ENCODE results near the gene SMCHD1. TPM values are rescaled to one million over a fixed set of nuclear protein-coding genes. Genes with fewer than 3 reads are reported as not detected.
"Not testable (repeated sequence)": the region's sequence is repeated elsewhere in the genome, so short reads cannot be mapped to it uniquely, and the experiment has no call there.

Gene SMCHD1
- total RNA-seq, 1 experiment from 2014 or later = 16.2 TPM

DNA sequence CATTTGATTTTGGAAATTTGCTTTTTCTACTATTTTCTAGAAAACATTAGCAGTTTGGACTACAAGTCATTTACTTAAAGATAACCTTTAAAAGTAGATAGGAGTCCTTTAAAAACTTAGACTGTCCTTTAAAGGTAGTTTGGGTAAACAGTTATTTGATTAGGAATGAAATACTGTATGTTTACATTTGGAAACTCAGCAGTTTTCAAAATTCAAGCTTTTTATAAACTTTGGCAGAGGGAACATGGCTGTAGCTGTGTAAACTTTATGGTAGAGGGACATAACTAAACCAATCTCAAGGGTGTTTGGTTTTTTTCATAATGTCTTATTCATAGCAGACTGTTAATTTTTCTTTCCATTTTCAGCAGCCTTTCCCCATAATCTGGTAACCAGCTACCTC is 90.7 kb downstream of the SMCHD1 start:
- Histone ChIP-seq H3K4me3 (no peak overlapping the region), H3K36me3 (peaks cover 74% of the 10 kb centered on the region), H3K9me3 (no peaks in the 10 kb centered on the region), H3K27me3 (no peaks in the 10 kb centered on the region)
- DNase-seq = no peak

DNA sequence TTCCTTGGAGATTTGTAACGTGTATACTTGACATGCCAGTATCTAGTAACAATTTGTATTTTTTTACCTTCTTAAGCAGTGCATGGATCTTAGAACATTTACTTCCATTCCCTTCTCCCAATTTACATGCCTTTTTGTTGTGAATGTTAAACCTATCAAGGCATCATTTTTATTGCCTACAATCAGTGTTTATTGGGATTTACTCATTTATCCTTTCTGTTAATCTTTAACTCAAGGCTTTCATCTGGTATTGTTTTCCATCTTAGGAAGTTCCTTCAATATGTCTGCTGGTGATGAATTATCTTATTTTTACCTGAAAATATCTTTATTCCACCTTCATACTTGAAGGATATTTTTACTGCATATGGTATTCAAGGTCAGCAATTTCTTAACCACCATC is 102.8 kb downstream of the SMCHD1 start:
- no peak overlapping the region for H3K4me3 ChIP-seq
- H3K9me3 ChIP-seq = no peaks in the 10 kb centered on the region
- H3K27me3 ChIP-seq = no peaks in the 10 kb centered on the region
- DNase-seq = no peak
- peaks cover 38% of the 10 kb centered on the region for H3K36me3 ChIP-seq

DNA sequence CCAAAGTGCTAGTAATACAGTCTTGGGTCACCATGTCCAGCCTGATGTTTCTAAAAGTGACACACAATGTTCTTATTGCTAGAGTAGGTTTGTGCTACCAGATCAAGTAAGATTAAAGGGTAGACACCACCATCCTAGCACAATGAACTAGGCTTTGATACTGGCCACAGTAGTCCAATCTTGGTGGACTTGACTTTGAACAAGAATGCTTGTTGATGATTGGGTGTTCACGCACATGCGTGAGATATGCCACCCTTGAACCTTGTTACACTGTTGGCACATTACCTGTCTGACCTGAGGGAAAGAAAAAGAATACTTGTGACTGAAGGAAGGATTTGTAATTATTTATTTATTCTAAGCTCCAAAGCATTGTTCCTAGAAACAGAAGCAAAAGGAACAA is 119.1 kb downstream of the SMCHD1 start:
- Histone ChIP-seq H3K4me3 (no peak overlapping the region), H3K36me3 (peaks cover 78% of the 10 kb centered on the region), H3K27me3 (no peaks in the 10 kb centered on the region), H3K9me3 (no peaks in the 10 kb centered on the region)
- no peak for DNase-seq

DNA sequence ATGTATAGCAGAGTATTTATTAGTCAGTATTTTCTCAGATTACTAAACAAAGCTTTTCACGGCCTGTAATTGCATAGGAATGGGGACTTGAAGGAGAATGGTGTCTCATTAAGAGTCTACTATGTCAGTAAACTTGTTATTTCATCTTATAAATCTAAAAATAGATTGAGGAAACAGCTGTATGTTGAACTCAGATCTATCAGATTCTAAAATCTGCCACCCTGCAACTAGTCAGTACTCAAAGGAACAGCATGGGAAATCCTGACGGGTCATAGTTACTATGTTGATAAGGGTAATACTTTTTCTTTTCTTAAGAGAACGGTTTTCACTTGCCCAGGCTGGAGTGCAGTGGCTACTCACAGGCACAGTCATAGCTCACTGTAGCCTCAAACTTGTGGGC is 121.1 kb downstream of the SMCHD1 start:
- no peaks in the 10 kb centered on the region for H3K27me3 ChIP-seq
- no peak for DNase-seq
- H3K9me3 ChIP-seq = no peaks in the 10 kb centered on the region
- H3K4me3 ChIP-seq = no peak overlapping the region
- peaks cover 68% of the 10 kb centered on the region for H3K36me3 ChIP-seq

DNA sequence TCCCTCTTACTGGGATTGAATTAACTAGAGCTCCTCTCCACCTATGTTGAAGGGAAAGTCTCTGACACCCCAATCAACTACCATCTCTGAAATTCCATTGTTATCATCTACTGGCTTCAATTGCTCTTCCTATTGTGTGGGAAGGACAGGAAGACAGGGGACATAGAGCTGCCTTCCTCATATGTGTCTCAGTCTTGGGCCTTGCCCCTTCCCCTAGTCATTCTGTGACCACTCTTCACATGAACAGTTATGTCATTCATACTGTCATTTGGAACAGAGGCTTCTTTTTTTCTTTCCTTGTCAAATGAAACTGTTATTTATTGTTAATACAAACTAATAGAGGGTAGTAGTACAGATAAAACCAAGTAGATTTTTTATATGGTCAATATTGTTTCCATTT is 121.7 kb downstream of the SMCHD1 start:
- DNase-seq = no peak
- H3K4me3 ChIP-seq = no peak overlapping the region
- H3K36me3 ChIP-seq = peaks cover 63% of the 10 kb centered on the region
- H3K9me3 ChIP-seq = no peaks in the 10 kb centered on the region
- H3K27me3 ChIP-seq = no peaks in the 10 kb centered on the region

DNA sequence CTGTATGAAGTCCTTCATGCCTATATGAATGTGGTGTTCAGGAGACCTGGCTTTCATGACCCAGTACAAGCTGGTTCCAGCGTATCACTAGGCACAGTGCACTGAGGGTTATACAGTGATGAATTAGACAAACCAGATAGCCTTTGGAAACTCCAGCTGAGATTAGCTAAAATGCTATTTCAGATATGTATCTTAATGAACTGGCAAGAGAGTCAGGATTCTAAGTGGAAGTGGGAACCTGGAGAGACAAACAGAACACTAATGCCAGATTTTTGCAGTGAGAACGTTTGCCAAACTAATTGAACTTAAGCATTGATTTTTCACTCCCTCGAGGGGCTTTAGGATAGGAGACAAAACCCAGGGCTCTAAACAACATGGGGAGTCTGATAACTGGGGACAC is 125.2 kb downstream of the SMCHD1 start:
- no peak overlapping the region for H3K4me3 ChIP-seq
- H3K9me3 ChIP-seq = no peaks in the 10 kb centered on the region
- H3K36me3 ChIP-seq = peaks cover 55% of the 10 kb centered on the region
- H3K27me3 ChIP-seq = no peaks in the 10 kb centered on the region
- no peak for DNase-seq

DNA sequence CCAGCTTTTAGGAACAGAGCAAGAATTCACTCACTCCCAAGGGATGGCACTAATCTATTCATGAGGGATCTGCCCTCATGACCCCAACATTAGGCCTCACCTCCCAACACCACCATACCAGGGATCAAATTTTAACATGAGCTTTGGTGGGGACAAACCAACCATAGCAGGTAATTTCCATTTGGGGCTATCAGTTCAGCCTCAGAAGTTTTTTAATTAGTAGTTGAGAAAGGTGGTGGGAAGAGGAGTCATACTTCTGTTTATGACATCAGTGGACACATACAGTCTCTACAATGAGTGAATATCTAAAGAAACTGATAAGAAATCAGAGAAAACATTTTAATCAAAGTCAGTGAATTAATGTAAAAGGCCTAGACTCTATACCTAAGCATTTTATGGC is 131.7 kb downstream of the SMCHD1 start:
- no peaks in the 10 kb centered on the region for H3K9me3 ChIP-seq
- H3K27me3 ChIP-seq = no peaks in the 10 kb centered on the region
- H3K4me3 ChIP-seq = no peak overlapping the region
- peaks cover 47% of the 10 kb centered on the region for H3K36me3 ChIP-seq
- no peak for DNase-seq

DNA sequence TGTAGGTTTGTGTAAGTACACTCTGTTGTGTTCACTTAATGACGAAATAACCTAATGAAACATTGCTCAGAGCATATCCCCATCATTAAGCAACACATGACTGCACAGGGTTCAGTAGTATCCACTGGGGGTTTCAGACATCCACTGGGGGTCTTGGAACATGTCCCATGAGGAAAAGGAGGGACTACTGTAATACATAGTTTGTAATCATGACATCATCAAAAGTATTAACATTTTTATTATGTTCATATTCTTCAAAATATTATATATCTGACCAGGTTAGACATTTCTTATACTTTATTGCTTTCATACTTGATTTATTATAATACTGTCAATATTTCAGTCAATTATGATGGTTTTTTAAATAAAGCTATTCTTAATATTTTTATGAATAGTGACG is 136.9 kb downstream of the SMCHD1 start:
- no peak for DNase-seq
- Histone ChIP-seq H3K27me3 (no peaks in the 10 kb centered on the region), H3K36me3 (peaks cover 41% of the 10 kb centered on the region)

DNA sequence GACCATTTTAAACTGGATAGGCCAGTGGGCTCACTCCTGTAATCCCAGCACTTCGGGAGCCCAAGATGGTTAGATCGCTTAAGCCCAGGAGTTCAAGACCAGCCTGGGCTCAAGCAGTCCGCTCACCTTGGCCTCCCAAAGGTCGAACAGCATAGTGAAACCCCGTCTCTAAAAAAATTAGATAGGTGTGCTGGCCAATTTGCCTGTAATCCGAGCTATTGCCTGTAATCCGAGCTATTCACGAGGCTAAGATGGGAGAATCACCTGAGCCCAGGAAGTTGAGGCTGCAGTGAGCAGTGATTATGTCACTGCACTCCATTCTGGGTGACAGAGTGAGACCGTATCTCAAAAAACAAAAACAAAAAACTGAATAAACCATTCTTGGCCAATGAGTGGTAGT is 138.6 kb downstream of the SMCHD1 start:
- Histone ChIP-seq H3K36me3 (peaks cover 37% of the 10 kb centered on the region), H3K4me3 (no peak overlapping the region)

More for the DNA sequence above, 136.9 kb downstream of the SMCHD1 start:
- H3K4me3 ChIP-seq = no peak overlapping the region
- no peaks in the 10 kb centered on the region for H3K9me3 ChIP-seq

DNA sequence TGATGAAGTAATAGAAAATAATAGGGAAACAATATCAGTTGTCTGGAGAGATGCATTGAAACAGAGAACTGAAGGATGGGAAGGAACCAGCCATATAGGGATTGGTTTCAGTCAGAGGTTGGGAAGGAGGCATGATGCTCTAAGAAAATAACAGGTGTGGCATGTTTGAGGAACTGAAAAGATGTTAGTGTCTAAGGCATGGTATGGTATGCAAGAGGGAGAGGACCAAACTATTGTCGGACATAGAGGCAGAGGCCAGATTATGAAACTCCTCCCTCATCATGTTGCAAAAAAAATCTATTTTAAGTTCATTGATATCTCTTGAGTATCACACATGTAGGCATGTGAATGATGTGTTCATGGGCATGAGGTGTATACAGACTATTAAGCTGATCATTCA is 142.4 kb downstream of the SMCHD1 start:
- Histone ChIP-seq H3K36me3 (peaks cover 40% of the 10 kb centered on the region), H3K4me3 (no peak overlapping the region)

More for the DNA sequence above, 138.6 kb downstream of the SMCHD1 start:
- H3K9me3 ChIP-seq = no peaks in the 10 kb centered on the region
- H3K27me3 ChIP-seq = no peaks in the 10 kb centered on the region
- no peak for DNase-seq

DNA sequence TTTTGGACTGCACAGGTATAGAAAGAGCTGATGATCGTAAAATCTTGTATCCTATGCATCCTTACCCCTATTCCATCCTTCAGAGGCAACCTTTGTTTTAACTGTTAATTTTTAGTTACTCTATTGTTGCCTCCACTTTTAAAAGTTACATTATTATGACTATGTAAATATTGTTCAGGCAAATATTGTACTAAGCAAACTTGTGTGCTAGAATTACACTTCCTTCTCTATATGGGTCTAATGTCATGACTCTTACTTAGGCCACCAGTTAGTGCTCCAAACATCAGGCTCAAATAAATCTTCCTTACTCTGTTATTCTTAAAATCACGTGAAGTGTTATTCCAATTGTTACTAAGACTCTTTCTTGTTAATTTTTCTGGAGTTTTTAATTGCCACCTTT is 143.8 kb downstream of the SMCHD1 start:
- Histone ChIP-seq H3K4me3 (no peak overlapping the region), H3K27me3 (no peaks in the 10 kb centered on the region), H3K36me3 (peaks cover 49% of the 10 kb centered on the region), H3K9me3 (no peaks in the 10 kb centered on the region)
- no peak for DNase-seq

More for the DNA sequence above, 142.4 kb downstream of the SMCHD1 start:
- no peaks in the 10 kb centered on the region for H3K27me3 ChIP-seq
- H3K9me3 ChIP-seq = no peaks in the 10 kb centered on the region
- DNase-seq = no peak

DNA sequence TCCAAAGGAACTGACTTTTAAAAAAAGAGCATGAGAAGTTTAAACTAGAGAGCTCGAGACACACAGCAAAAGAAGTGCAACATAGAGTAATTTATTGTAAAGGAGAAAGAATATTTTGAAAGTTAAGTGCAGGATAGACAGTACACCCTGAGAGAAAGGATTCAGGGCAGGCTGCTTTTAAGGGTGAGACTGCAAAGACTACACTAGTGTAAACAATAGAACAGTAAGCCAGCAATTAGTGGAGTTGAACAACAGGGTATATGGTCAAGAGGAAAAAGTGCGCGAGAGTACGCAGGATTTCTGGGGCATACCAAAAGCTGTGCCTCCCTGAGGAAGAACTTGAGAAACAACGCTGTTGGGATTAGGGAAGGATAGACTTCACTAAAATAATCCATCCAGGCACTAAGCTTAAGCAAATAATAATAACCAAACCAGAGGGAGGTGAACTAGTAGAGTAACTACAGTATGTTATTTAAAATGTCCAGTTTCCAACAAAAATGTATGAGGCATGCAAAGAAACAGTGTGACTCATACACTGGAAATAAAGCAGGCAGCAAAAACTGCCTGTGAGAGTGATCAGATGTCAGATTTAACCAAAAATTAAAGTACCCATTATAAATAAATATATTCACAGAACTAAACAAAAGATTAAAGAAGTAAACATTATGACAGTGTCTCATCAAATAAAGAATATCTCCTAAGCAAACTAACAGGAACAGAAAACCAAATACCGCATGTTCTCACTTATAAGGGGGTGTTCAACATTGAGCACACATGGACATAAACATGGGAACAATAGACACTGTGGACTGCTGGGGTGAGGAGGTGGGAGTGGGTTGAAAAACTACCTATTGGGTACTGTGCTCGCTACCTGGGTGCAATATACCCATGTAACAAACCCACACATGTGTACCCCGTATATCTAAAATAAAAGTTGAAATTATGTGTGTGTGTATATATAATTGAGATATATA is 150.7 kb downstream of the SMCHD1 start:
- Histone ChIP-seq H3K4me3 (no peak overlapping the region), H3K9me3 (peaks cover 5% of the 10 kb centered on the region), H3K36me3 (peaks cover 28% of the 10 kb centered on the region), H3K27me3 (no peaks in the 10 kb centered on the region)
- DNase-seq = no peak

DNA sequence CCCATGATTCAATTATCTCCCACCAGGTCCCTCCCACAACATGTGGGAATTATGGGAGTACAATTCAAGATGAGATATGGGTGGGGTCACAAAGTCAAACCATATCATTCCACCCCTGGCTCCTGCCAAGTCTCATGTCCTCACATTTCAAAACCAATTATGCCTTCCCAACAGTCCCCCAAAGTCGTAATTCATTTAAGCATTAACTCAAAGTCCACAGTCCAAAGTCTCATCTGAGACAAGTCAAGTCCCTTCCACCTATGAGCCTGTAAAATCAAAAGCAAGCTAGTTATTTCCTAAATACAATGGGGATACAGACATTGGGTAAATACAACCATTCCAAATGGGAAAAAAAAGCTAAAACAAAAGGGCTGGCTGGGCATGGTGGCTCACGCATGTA is 153.1 kb downstream of the SMCHD1 start:
- peaks cover 19% of the 10 kb centered on the region for H3K36me3 ChIP-seq
- not testable (repeated sequence) for DNase-seq, H3K4me3 ChIP-seq, H3K9me3 ChIP-seq, H3K27me3 ChIP-seq

DNA sequence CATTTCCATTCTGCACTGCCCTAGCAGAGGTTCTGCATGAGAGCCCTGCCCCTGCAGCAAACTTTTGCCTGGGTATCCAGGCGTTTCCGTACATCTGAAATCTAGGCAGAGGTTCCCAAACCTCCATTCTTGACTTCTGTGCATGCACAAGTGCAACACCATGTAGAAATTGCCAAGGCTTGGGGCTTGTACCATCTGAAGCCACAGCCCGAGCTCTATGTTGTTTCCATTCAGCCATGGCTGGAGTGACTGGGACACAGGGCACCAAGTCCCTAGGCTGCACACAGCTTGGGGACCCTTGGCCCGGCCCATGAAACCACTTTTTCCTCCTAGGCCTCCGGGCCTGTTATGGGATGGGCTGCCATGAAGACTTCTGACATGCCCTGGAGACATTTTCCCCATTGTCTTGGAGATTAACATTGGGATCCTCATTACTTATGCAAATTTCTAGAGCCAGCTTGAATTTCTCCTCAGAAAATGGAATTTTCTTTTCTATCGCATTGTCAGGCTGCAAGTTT is 154.2 kb downstream of the SMCHD1 start:
- H3K27me3 ChIP-seq, H3K9me3 ChIP-seq, H3K4me3 ChIP-seq, DNase-seq: not testable (repeated sequence)
- peaks cover 10% of the 10 kb centered on the region for H3K36me3 ChIP-seq

DNA sequence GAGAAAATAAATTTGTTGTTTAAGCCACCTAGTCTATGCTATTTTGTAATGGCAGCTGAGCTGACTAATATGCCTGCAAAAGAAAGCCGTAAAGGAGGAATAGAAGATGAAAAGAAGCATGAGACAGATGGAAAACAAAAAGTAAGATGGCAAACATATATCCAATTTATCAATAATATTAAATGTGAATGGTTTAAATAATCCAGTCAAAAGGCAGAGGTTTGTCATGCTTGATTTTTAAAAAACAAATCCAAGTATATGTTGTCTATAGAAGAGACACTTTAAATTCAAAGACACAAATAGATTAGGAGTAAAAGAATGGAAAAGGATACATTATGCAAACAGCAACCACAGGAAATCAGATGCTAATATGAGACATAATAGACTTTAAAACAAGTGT is 155.9 kb downstream of the SMCHD1 start:
- no peak overlapping the region for H3K4me3 ChIP-seq
- peaks cover 7% of the 10 kb centered on the region; the same call in 1 of the 2 replicates for H3K36me3 ChIP-seq
- H3K27me3 ChIP-seq = no peaks in the 10 kb centered on the region
- peaks cover 15% of the 10 kb centered on the region for H3K9me3 ChIP-seq
- DNase-seq = no peak

DNA sequence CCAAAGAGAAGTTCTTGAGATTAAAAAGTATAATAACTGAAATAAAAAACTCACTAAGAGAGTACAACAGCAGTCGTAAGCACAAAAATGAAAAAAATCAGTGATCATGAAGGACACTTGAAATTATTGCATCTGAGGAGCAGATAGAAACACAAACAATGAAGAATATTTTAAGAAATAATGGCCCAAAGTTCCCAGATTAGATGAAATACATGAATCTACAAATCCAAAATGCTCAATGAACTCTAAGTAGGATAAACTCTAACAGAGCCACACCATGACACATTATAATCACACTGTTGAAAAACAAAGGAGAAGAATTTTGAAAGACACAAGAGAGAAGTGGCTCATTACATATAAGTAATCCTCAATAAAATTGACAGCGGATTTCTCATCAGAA is 159.4 kb downstream of the SMCHD1 start:
- peaks cover 13% of the 10 kb centered on the region for H3K9me3 ChIP-seq
- no peaks in the 10 kb centered on the region for H3K36me3 ChIP-seq
- H3K4me3 ChIP-seq = no peak overlapping the region
- H3K27me3 ChIP-seq = no peaks in the 10 kb centered on the region
- no peak for DNase-seq

DNA sequence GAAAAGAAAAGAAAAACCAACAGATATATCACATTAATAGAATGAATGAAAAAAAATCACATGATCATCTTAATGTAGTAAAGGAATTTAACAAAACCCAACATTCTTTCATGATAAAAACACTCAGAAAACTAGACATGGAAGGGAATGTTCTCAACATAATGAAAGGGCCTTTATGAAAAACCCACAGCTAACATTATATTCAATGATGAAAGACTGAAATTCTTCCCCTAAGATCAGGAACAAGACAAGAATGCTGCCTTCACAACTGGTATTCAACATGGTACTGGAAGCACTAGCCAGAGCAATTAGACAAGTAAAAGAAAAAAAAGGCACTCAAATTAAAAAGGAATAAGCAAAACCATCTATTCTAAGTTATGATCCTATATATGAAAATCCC is 162.8 kb downstream of the SMCHD1 start:
- Histone ChIP-seq H3K36me3 (no peaks in the 10 kb centered on the region), H3K27me3 (no peaks in the 10 kb centered on the region), H3K4me3 (no peak overlapping the region), H3K9me3 (peaks cover 7% of the 10 kb centered on the region)
- no peak for DNase-seq

DNA sequence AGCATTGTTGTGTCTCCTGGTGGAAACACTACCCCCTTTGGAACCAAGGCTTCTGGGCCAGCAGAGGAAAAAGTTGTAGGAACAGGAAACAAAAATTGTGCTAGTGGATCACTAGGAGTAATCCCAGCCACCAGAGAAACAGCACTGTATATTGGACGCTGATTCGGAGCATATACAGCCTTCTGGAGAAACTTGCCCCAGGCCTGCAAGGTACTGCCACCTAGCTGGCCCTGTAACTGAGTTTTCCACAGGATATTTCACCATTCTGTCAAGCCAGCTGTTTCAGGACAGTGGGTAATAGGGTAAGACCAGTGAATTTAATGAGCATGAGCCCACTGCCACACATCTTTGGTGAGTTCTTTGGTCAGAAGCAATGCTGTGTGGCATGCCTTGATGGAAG is 166.2 kb downstream of the SMCHD1 start:
- H3K4me3 ChIP-seq = no peak overlapping the region
- no peak for DNase-seq
- H3K27me3 ChIP-seq = no peaks in the 10 kb centered on the region
- no peaks in the 10 kb centered on the region for H3K9me3 ChIP-seq
- no peaks in the 10 kb centered on the region for H3K36me3 ChIP-seq
